K562 treated with DMSO at 1 percent for 48 hours (cell line): ENCODE results near the gene ZNF560. TPM values are rescaled to one million over a fixed set of nuclear protein-coding genes. Genes with fewer than 3 reads are reported as not detected.

ENCODE experiments used
- total RNA-seq: library from RNA; unstranded; fragments of 300-600 nt; gene quantifications from 2 replicates; pipeline ENCODE4 v1.2.3, GENCODE V29; 2022; ENCODE audit warnings: low replicate concordance; ENCODE audit errors: extremely low read depth

ZNF560 gene
- total RNA-seq: not detected in 2 replicates

DNA sequence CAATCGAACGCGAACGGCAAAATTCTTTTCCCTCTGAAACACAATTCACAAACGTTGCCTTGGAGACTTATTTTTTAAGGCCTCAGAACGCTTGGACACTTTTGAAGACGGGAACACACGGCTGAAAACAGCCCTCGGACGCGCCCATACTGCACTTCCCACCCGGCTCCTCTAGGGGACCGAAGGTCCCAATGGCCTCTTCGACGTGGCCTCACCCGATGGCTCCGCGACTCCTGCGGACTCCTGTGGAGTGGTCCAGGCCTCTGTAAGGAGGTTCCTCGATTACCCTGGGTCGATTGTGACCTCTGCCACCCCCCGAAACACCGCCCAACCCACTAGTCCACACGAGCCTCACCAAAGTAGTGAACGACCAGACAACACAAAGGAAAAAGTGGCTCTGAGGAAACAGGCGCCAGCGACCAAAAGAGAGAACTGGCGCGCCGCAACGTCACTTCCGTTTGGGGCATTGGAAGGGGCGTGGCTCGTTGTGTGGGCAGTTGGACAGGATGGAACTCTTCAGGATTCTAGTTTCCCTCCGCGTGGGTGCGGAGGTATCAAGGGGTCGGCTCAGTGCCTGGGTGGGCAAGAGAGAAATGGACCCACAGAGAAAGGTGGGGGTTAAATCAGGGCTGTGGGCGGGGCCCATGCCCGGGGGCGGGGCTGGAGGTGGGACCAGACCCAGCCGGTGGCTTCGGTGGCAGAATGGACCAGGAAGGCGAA lies at the start of gene ZNF560:
TSS of gene ZNF560 (minus strand) at position 434 of the 720 bp plus-strand sequence. CDS start 23,303 bp downstream, outside the sequence.

DNA sequence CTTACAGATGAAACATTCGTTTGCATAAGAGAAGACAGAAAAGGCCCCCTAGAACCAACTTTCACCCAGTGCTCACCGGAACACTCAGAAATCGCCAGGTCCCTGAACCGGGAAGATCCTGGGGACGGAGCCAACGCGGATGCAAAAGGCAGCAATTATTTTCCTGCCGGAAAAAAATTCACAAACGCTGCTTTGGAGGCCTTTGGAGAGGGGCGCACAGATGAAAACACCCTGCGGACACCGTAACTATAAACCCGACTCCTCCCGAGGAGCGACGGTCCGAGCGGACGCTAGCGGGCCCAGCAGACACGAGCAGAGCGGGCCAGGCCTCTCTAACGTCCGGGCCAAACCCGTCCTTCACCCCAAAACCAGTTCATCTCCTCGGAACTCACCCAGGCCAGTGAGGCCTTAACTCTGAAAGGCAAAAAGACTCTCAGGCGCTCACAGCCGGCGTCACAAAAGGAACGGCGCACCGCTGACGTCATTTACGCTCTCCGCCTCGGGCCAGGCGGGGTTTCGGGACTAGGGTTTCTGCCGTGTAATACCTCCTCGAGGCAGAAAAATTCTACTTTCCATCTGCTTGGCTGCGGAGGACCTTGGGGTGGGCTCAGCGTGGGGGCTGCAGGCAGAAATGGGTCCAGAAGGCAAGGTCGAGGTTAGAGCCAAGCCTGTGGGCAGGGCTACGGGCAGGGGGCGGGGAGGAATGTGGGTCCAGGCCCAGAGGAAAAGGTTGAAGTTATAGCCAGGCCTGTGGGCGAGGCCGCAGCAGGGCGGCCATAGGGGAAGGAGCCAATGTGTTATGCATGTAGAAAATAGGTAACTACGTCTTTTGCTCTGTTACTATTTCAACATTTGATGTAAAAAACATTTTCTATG lies 40.0 kb upstream of the ZNF560 start, which contains the start of gene ZNF426:
TSS of gene ZNF426 (minus strand) at position 463 of the 876 bp plus-strand sequence. CDS start 2,413 bp downstream, outside the sequence.

GRCh38 chr19:9435279-9436268 lies 62.8 kb downstream of the ZNF560 start, which contains the start of gene ZNF266:
Gene ZNF266, minus strand, starts transcription at chr19:9435573. Its CDS starts 15,484 bp downstream, at chr19:9420089.

Other genes starting within 250 kb of the ZNF560 start
- gene OR7E24, start 247.7 kb downstream of the ZNF560 start, total RNA-seq: not detected in 2 replicates
- gene ZNF699, start 188.8 kb downstream of the ZNF560 start, total RNA-seq: not detected in 2 replicates
- not detected in 2 replicates for gene ZNF559, start 174.4 kb downstream of the ZNF560 start, total RNA-seq
- not detected in 2 replicates for gene ZNF177, start 135.6 kb downstream of the ZNF560 start, total RNA-seq
- not detected in 2 replicates for gene ZNF266, start 63.0 kb downstream of the ZNF560 start, total RNA-seq
- not detected in 2 replicates for gene ZNF426, start 40.0 kb upstream of the ZNF560 start, total RNA-seq
- gene ZNF121, start 85.9 kb upstream of the ZNF560 start, total RNA-seq: not detected in 2 replicates
- gene ZNF561, start 122.6 kb upstream of the ZNF560 start, total RNA-seq: not detected in 2 replicates
- gene ZNF562, start 176.5 kb upstream of the ZNF560 start, total RNA-seq: not detected in 2 replicates